ENCODE data around the gene ST3GAL4.
A peak's percentile ranks its signal among the peaks of the same experiment; 100 is the strongest.

Gene ST3GAL4

GRCh38 chr11:126405374-126405773 lies 49.9 kb downstream of the ST3GAL4 start:
- DNase-seq (ENCODE audit: low read depth in 1 of 2, low spot score in 1 of 2) = no peak

- no peak for DNase-seq (ENCODE audit: low read depth in 1 of 2, low spot score in 1 of 2)
Measured at GRCh38 chr11:126405906-126406305, 50.4 kb downstream of the ST3GAL4 start.

GRCh38 chr11:126406368-126406767 lies 50.9 kb downstream of the ST3GAL4 start:
- DNase-seq (ENCODE audit: low read depth in 1 of 2, low spot score in 1 of 2) = no peak

- no peak for DNase-seq (ENCODE audit: low read depth in 1 of 2, low spot score in 1 of 2)
Measured at GRCh38 chr11:126407101-126407521, 51.6 kb downstream of the ST3GAL4 start.

- no peak for DNase-seq (ENCODE audit: low read depth in 1 of 2, low spot score in 1 of 2)
Measured at GRCh38 chr11:126407682-126408288, 52.3 kb downstream of the ST3GAL4 start.

GRCh38 chr11:126408496-126408895 lies 53.0 kb downstream of the ST3GAL4 start:
- no peak for DNase-seq (ENCODE audit: low read depth in 1 of 2, low spot score in 1 of 2)

GRCh38 chr11:126408901-126409619 lies 53.6 kb downstream of the ST3GAL4 start:
- no peak for DNase-seq (ENCODE audit: low read depth in 1 of 2, low spot score in 1 of 2)

GRCh38 chr11:126409620-126409985 lies 54.1 kb downstream of the ST3GAL4 start:
- no peak for DNase-seq (ENCODE audit: low read depth in 1 of 2, low spot score in 1 of 2)

- DNase-seq (ENCODE audit: low read depth in 1 of 2, low spot score in 1 of 2) = no peak
Measured at GRCh38 chr11:126410649-126411048, 55.2 kb downstream of the ST3GAL4 start.

GRCh38 chr11:126411971-126412381 lies 56.5 kb downstream of the ST3GAL4 start:
- DNase-seq (ENCODE audit: low read depth in 1 of 2, low spot score in 1 of 2) = no peak

- DNase-seq (ENCODE audit: low read depth in 1 of 2, low spot score in 1 of 2) = no peak
Measured at GRCh38 chr11:126413426-126413825, 57.9 kb downstream of the ST3GAL4 start.

- DNase-seq (ENCODE audit: low read depth in 1 of 2, low spot score in 1 of 2) = no peak
Measured at GRCh38 chr11:126413843-126414405, 58.4 kb downstream of the ST3GAL4 start.

- no peak for DNase-seq (ENCODE audit: low read depth in 1 of 2, low spot score in 1 of 2)
Measured at GRCh38 chr11:126414615-126415014, 59.1 kb downstream of the ST3GAL4 start.

GRCh38 chr11:126415128-126415527 lies 59.6 kb downstream of the ST3GAL4 start:
- no peak for DNase-seq (ENCODE audit: low read depth in 1 of 2, low spot score in 1 of 2)

- no peak for DNase-seq (ENCODE audit: low read depth in 1 of 2, low spot score in 1 of 2)
Measured at GRCh38 chr11:126415669-126416420, 60.4 kb downstream of the ST3GAL4 start.

- peak; percentile 34 to 49 for DNase-seq (ENCODE audit: low read depth in 1 of 2, low spot score in 1 of 2)
Measured at GRCh38 chr11:126416542-126417090, 61.1 kb downstream of the ST3GAL4 start.

GRCh38 chr11:126417091-126417862 lies 61.8 kb downstream of the ST3GAL4 start:
- no peak for DNase-seq (ENCODE audit: low read depth in 1 of 2, low spot score in 1 of 2)

- DNase-seq (ENCODE audit: low read depth in 1 of 2, low spot score in 1 of 2) = no peak
Measured at GRCh38 chr11:126418887-126419286, 63.4 kb downstream of the ST3GAL4 start.

GRCh38 chr11:126419801-126420697 lies 64.6 kb downstream of the ST3GAL4 start:
- DNase-seq (ENCODE audit: low read depth in 1 of 2, low spot score in 1 of 2) = no peak
